Colon (tissue), 2 donors: ENCODE data around the gene LRRC71.

Experiments
- FAIRE-seq: peaks from 2 replicates; lab custom pipeline; 2012; peaks lifted over from hg19 to GRCh38; lab: Jason Lieb, UNC
- donor health status: control.
- donor health status: control.

LRRC71 gene

DNA sequence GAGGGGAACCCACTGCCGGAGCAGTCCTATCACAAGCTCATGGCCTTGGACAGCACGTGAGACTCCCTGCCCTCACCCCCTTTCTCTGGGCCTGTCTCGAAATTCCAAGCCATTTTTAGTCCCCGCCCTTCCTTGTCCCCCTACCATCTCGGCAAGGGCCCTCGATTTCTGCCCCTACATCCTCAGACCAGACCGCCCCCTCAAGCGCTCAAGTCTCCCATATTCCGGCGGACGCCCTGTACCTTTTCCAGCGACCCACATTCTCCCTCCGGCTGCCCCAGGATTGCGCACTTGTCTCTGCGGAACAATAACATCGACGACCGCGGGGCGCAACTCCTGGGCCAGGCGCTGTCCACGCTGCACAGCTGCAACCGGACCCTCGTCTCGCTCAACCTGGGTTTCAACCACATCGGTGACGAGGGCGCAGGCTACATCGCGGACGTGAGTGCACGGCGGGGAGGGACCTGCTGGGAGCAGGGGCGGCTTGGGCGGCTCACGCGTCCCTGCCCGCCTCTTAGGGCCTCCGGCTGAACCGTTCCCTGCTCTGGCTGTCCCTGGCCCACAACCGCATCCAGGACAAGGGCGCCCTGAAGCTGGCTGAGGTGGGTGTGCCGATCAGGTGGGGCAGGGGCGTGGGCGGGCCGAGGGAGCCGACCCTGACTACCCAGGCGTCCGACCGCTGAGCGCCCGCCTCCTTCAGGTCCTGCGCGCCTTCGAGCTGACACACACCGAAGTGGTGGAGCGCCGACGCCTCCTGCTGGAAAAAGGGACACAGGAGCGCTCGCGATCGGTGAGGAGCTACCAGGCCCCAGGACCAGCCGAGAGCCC, 7.0 kb downstream of the LRRC71 start:
- FAIRE-seq: no peak

DNA sequence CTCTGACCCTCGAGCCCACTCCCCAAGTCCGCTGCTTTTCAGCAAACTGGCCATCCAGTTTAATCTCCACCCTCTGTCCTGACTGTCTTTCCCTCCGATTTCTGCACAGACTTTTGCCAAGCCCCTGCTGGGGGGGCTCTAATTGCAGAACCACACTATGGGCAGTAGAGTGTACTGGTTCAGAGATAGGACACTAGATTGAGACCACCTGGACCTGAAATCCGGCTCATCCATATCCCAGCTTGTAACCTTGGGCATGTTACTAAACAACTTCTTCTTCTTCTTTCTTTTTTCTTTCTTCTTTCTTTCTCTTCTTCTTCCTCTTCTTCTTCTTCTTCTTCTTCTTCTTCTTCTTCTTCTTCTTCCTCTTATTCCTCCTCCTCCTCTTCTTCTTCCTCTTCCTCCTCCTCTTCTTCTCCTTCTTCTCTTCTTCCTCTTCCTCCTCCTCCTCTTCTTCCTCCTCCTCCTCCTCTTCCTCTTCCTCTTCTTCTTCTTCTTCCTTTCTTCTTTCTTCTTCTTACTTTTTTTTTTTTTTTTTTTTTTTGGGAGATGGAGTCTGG, 7.7 kb downstream of the LRRC71 start:
- FAIRE-seq: no peak

DNA sequence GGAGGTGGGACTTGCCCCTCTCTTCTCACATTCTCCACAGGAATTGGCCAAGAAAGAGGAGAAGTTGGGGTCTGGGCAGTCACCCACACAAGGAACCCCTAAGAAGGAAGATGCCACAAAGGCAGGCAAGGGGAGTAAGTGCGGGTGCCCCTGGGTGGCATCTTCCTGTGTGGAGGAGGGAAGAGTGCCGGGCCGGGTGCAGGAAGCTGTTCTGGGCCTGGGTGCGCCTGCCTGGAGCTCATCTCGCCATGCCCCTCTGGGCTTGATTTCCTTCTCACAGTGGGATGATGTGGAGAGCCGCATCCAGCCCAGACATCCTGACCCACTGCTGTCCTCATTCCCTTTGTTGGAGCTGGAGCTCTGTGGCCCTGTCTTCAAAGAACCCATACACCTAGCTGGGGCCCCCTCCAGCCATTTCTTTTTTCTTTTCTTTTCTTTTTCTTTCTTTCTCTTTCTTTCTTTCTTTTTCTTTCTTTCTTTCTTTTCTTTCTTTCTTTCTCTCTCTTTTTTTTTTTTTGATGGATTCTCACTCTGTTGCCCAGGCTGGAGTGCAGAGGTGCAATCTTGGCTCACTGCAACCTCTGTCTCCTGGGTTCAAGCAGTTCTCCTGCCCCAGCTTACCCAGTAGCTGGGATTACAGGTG, 9.3 kb downstream of the LRRC71 start:
- no peak for FAIRE-seq

DNA sequence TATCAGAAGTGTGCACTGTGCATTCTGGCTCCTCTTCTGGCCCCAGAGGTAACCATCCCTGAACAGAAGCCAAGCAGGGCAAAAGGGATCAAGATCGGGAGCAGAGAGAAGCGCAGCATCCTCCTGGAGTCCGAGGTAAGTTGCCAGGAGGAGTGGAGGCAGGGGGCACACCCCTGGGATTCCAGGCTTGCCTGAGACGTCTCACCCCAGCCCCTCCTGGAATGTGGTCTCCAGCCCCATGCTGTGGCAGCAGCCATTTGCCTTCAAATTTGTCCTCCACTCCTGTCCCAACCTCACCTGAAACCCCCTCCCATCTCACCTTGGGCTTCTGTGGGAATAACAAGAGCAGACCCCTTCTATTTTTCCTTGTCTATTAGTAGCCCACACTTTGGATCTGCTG, 10.1 kb downstream of the LRRC71 start:
- FAIRE-seq: no peak

DNA sequence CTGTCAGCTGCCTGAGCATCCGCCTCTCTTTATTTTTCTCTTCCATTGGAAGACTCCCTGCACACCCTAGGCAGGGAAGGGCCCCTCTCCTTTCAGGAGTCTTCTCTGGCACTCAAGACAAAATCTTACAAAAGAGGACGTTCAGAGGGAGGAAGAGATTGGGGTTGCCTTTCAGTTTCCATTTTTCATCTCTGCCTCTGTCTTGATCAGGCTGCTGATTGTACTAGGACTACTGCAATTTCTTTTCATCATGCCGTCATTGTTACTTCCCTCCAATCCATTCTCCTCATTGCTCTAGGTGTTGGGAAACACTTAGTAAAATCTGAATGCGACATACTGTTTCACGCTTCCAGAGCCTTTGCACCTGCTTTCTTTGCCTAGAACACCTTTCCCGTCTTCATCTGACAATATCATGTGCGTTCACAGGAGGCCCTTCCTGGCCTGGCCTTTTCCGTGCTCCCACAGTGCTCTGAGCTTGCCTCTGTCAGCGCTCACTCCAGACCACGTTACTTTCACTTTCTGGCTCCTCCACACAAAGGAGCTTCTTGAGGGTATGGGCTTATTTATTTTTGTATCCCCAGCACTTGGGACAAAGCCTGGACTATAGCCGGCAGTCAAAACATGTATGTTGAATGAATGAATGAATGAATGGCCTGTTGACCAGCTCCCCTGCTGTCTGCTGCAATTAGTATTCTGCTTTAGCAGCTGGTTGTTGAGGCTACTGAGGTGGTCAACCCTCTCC, 10.9 kb downstream of the LRRC71 start:
- FAIRE-seq: no peak

DNA sequence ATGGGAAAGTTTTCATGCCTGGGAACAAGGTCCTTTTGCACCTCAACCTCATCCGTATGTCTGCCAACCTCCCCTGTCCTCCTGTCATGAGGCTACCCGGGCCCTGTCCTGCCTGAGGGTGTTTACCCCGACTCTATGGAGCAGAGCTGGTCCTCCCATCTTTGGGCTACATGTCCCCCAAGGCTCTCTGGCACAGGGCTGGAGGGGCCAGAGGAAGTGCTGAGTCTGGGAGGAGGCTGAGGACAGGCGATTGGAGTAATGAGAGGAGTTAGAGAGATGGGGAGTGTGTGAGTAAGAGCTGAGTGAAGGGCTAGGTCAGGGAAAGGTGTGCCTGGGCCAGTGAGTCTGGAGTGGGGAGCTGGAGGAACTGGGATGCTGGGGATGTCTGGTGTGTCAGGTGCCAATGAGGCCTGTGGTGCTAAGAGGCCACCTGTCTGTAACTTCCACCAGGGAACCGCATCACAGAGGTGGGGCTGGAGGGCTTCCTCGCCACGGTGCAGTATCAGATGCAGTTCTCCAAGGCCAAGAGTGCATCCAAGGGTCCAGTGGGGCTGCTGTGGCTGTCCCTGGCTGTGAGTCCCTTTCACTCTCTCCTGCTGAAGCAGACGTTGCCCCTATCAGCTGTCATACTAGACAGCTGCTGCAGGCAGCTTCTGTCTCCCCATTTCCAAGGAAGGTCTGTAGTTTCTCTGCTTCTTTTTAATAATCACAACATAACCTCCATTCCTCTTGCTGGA, 11.7 kb downstream of the LRRC71 start:
- no peak for FAIRE-seq

DNA sequence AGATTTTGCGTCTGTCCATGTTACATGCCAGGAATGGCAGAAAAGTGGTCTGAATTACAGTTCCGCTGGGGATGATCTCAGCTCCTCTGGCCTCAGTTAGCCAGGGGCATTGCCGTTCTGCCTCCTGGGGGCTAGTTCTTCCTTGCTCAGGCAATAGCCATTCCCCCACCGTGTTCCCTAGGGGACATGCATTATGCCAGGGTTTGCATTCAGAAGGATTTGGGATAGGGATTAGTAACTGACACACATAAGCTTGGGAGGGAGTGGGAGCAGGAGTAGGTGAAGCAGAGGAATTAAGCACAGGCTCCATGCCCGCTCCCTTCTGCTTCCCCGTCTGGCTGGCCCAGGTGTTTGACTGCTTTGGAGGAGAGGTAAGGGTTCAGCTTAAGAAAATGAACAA, 12.7 kb downstream of the LRRC71 start:
- no peak for FAIRE-seq

DNA sequence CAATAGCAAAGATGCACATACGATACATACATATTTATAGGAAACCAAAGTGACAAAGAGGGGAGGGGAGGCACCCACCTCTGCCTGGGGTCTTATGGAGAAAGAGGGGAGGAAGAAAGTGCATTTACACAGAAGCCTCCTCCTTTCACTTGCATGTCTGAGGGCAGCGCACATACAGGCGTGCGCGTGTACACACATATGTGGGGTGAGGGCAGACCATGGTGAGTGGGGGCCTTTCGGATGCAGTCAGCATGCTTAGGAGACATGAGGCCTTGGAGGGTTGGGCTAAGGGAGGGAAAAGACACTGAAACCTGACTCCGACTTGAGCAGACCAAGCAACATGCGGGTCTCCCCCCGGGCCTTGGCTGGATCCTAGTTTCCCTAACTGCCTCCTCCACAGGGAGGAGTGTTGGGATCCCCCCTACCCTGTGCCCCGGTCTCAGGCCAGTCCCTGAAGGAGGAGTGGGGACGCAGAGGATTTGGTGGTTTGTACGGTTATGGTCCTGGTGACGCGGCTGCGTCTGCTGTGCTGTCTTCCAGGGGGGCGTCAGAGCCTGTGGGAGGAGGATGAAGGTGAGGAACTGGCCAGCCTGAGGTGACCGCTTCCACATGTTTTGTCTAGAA, 15.2 kb downstream of the LRRC71 start:
- FAIRE-seq: no peak

DNA sequence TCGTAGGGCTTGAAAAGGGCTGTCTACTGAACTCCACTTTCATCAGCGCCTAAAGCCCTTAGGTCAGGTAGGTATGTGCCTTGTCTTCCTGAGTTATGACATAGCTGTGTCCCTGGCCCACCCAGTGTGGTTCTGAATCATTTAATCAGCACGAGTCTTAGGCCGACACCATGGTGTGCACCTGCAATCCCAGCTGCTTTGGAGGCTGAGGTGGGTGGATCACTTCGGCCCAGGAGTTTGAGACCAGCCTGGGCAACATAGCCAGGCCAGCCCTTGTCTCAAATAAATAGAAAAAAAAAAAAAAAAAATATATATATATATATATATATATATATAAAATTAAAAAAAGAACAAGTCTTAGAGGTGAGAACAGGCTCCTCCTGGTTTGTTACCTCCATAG, 15.8 kb downstream of the LRRC71 start:
- FAIRE-seq: no peak

DNA sequence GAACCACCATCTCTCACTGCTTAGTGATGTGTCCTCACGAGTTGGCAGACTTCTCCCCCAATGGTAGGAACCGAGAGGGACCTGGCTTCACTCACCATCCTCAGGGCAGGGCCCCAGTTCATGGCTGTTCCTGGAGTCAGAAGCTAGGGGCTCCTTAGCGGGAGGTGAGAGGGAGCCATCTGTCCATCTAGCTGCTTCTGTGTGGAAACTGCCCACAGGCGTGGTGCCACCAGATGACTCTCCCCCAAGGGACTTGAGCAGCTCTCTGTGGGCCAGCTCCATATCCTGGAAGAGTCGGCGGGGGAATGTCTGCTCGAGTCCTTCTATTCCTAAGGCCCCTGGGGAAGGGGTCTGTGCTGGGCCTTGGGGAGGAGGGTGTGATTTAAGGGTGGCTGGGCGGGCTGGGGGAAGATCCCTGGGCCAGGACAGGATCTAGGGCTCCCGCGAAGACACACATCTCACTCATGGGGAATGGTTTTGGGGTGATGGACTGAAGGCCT, 16.3 kb downstream of the LRRC71 start:
- FAIRE-seq: no peak

DNA sequence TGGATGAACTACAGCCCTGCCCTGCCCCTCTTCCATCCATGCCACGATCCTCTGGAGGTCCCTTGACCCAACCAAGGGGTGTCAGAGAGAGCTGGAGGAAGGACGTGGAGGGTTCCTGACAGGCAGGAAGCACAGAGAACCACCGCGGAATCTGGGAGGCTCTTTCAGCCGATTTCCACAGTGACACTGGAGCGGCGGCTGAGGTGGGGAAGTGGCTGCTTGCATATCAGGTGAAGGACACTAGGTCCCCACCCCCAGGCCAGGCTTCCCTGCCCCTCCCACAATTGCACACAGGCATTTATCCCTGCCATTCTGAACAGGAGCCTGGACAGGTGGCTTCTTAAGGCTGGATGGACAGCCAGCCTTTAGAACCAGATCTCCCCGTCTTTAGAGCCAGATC, 17.5 kb downstream of the LRRC71 start:
- no peak for FAIRE-seq

DNA sequence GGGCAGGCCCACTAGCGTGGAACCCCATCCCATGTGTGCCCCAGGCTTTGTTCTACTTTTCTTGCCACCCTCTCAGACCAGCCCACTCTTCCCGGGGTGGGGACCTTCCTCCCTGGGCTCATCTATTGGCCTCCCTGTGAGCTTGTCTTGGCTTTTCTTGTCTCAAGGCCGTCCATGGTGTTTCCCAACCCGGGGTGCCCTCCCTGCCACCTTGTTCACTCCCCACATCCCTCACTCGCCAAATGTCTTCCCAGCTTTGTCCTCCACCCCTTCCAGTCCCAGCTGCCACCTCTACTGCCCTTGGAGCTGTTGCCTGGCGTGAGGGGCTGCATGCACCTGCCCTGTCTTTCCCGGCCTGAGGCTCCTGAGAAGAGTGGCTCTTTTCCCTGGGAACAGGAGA, 18.4 kb downstream of the LRRC71 start:
- no peak for FAIRE-seq

DNA sequence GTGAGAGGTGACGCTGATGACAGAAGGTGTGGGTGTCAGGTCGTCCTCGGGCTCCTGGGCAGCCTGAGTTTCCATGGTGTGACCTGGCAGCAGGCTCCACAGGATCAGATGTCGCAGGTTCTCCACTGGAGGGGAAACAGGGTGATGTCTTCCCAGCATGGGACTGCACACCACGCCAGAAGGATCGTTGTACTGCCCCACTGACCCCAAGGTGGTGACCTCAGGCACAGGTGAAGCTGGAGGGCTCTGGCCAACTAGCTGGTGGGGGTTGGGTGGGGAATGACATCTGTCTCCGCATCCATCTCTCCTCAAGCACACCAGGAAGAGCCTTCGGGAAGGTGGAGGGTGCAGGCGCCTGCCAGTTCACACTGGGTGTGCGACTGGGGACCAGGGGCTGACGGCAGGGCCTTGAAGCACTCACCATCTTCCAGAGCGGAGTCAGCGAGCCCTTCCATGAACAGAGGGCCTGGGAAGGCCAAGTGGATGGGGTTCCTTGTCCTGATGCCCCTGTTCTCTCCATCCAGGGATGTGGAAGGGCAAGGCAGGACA, 19.4 kb downstream of the LRRC71 start:
- FAIRE-seq: no peak

DNA sequence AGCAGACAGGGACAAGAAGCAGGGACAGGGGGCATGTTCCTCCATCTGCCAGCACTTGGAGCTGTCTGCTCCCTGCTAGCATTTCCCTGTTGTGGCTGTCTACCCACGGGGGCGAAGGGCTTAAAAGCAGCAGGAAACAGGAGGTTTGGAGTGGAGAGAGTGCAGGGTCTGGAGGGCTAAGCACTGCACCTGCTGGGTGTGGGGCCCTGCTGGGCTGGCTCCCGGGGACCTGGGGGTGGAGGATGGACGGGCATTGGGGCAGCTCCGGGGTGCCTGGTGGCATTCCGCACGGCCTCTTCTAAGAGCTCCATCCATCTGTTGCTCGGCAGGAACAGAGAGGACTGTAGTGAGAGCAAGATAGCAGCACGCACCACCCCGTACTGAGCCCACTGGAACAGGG, 21.2 kb downstream of the LRRC71 start:
- no peak for FAIRE-seq

DNA sequence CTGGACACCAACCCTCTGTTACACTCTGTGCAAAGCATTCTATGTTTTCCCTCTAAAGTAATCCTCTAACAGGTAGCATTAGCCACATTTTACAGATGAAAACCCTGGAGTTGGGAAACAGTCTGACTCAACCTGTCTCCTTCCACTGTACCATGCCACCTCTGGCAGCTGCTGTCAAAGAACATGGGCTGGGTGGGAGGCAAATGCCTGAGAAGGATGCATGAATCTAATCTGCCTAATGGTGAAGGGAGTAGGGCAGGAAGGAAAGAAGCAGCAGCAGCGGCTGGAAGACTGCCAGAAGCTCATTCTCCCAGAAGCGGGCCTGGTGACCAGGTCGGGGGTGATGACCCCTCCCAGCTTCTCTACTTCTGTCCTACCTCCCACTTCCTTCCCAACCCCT, 21.7 kb downstream of the LRRC71 start:
- no peak for FAIRE-seq

DNA sequence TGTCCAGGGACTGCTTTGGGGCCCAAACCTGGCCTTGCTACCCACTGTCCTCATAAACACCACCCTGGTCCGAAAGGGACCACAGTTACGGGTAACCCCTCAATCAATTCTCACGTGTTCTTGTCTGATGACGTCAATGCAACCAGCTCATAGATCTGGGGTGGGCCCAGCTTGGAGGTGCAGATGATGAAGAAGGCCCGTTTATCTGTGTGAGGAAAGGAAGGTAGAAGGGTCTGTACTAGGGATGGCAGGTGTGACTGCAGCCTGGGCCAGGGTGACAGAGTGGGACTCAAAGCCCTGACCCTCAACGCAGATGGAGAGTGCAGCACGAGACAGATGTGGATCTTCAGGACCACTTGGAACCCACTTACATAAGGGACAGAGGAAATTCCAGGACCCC, 22.1 kb downstream of the LRRC71 start:
- FAIRE-seq: no peak

DNA sequence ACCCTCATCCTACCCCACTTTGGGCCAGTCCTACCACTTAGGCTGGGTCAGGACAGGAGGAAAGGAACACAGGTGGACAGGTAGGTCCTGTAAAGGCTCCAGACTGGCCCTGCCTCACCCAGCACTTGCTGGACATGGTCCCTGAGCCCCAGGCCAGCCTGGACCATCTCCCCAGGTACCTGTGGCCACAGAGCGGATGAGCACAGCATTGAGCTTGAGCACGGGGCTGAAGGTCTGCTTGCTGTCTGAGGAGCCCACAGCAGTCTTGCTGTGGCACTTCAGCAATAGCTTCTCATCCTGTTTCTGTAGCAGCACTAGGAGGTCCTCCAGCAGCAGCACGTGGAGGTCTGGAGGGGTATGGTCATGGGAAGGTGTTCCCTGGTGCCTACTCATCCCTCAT, 23.3 kb downstream of the LRRC71 start:
- no peak for FAIRE-seq

DNA sequence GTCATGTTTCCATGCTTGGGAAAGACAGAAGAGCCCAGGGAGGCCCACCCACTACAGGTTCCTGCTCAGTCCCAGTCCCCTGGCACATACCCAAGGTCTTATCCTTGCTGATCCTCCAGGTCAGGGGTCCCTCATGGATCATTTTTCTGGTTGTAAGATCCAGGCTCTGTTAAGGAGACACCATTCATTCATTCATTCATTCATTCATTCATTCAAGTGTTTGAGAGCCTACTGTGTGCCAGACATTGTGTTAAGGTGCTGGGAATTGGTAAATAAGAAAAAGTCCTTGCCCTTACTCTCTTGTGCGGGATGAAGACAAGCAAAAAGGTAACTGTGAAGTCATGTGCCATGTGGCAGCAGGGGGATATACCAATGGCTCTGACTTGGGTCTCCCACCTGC, 23.8 kb downstream of the LRRC71 start:
- FAIRE-seq: no peak

DNA sequence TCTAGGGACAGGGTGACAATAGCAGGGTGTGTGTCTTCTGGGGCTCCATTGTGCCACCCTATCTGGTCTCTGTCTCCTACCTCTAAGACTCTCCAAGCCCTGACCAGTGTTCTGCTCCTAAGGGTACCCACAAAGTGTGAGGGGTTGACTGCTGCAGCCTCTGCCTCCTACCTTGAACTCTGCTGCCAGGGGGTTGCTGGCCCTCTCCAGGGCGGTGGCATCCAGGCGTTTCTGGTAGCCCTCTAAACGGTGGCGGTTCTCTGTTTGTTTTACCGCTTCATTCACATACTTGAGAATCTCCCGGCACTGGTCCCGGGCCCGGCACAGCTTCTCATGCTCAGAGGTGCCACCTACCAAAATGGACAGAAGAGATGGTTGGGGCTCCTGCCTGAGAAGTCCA, 24.4 kb downstream of the LRRC71 start:
- FAIRE-seq: no peak

DNA sequence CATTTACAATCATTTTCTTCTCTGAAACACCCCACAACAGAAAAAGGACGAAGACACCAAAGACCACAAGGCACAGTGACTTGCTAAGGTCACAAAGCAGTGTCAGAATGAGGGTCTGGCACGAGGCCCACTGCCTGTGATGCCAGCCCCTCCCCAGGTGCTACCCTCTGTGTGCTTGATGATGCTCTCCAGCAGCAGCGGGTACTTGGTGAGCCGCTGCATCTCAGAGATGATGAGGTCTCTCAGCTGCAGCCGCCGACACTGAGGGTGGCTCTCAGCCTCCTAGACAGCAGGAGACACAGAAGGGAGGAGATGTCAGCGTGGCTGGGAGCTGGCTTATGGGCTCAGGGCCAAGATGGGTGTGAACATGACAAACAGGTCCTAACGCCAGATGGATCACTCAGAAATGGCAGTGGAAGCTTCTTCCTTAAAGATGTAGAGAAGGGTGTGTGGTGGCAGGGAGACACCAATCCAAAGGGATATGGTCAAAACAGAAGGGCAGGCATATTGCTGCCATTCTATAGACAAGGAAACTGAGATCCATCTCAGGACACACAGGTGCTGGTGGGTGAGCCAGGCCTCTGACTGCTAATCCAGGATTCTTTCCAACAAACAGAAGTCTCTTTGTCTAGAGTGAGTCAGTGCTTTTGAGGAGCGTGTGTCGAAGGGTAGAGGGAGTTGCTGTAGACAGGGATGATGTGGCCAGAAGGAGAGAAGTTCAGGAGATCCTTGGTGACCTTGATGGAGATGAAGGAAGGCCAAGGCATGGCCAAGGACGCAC, 25.6 kb downstream of the LRRC71 start:
- FAIRE-seq: no peak
